Glutamatergic neuron (in vitro differentiated cells): ENCODE data around the gene GPR37. TPM values are rescaled to one million over a fixed set of nuclear protein-coding genes. Genes with fewer than 3 reads are reported as not detected.

Experiments
- DNase-seq: peaks from one replicate; pipeline ENCODE4 v3.0.0; 2022
- H3K27ac Mint-ChIP-seq: one replicate; pipeline ENCODE4 v1.8.0; 2020; ENCODE audit warnings: mild to moderate bottlenecking, mixed read lengths, inconsistent platforms; ENCODE audit not compliant: unreplicated experiment
- H3K27me3 Mint-ChIP-seq: one replicate; pipeline ENCODE4 v1.8.0; 2020; ENCODE audit warnings: mild to moderate bottlenecking, moderate library complexity, mixed read lengths, inconsistent platforms; ENCODE audit not compliant: unreplicated experiment
- H3K36me3 Mint-ChIP-seq: one replicate; pipeline ENCODE4 v1.8.0; 2020; ENCODE audit warnings: mild to moderate bottlenecking, mixed read lengths, inconsistent platforms; ENCODE audit not compliant: unreplicated experiment
- H3K4me1 Mint-ChIP-seq: one replicate; pipeline ENCODE4 v1.8.0; 2020; ENCODE audit warnings: mild to moderate bottlenecking, low read depth, mixed read lengths, inconsistent platforms; ENCODE audit not compliant: unreplicated experiment
- H3K4me3 Mint-ChIP-seq: one replicate; pipeline ENCODE4 v1.8.0; 2020; ENCODE audit warnings: mild to moderate bottlenecking, mixed read lengths, inconsistent platforms; ENCODE audit not compliant: unreplicated experiment
- H3K9me3 Mint-ChIP-seq: one replicate; pipeline ENCODE4 v1.8.0; 2020; ENCODE audit warnings: mild to moderate bottlenecking, moderate library complexity, mixed read lengths, inconsistent platforms; ENCODE audit not compliant: unreplicated experiment
- total RNA-seq: library from RNA; stranded (reverse); fragmentation: NEBNext Ultra II Directional; extraction: Animal tissue kit (Norgen Biotek cat#: 25700); gene quantifications from one replicate; pipeline ENCODE4 v1.2.1, GENCODE V29; 2021; ENCODE audit not compliant: unreplicated experiment
- TF ChIP-seq, protein P1 (sequence below): fragments of 200-600 bp; sonication (generic); IDR thresholded peaks from one replicate; pipeline ENCODE4 v1.5.0; 2021; ENCODE audit not compliant: partially characterized antibody, unreplicated experiment

GPR37 gene
- total RNA-seq, 1 donor from 2014 or later = 6.3 TPM

DNA sequence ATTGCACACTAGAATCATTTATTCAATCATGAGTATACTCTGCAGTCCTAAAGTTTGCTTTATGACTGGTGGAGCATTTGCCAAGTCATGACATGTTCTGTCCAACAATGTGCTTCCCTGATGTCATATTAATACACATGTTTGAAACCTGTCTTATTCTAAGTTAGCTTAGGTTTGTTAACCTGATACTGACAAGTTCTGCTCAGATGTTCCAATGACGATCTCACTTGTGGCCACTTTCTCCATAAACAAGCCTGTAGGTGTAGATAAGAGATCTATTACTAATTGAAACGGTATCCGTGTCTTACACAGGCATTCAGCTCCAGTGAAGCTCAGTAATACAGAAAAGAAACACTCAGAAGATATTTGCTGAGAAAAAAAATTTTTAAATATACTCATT lies 64.9 kb downstream of the GPR37 start:
- H3K27ac Mint-ChIP-seq = no peak overlapping the region
- DNase-seq = no peak
- H3K36me3 Mint-ChIP-seq = no peaks in the 10 kb centered on the region
- no peaks in the 10 kb centered on the region for H3K4me1 Mint-ChIP-seq
- no peak overlapping the region for H3K4me3 Mint-ChIP-seq
- H3K9me3 Mint-ChIP-seq = no peaks in the 10 kb centered on the region
- H3K27me3 Mint-ChIP-seq = no peaks in the 10 kb centered on the region
- TF ChIP-seq, protein P1, sequence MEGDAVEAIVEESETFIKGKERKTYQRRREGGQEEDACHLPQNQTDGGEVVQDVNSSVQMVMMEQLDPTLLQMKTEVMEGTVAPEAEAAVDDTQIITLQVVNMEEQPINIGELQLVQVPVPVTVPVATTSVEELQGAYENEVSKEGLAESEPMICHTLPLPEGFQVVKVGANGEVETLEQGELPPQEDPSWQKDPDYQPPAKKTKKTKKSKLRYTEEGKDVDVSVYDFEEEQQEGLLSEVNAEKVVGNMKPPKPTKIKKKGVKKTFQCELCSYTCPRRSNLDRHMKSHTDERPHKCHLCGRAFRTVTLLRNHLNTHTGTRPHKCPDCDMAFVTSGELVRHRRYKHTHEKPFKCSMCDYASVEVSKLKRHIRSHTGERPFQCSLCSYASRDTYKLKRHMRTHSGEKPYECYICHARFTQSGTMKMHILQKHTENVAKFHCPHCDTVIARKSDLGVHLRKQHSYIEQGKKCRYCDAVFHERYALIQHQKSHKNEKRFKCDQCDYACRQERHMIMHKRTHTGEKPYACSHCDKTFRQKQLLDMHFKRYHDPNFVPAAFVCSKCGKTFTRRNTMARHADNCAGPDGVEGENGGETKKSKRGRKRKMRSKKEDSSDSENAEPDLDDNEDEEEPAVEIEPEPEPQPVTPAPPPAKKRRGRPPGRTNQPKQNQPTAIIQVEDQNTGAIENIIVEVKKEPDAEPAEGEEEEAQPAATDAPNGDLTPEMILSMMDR = no peak

DNA sequence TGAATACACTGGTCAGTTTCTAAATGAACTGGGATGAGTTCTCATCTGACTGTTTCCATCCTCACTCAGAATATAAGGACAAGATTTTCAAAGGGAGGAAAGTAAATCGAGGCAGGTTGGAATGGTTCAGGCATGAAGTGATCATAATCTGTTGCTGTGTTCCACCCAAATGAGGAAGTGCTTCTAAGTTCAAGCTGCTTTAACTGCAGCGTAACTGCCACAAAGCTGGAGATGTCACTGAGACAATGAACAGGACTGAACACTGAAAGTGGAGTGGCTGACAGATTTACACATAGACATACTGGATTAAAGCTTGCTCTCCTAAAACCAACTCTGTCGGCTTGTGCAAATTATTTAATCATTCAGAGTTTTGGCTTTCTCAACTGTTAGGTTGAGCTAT lies 66.6 kb downstream of the GPR37 start:
- no peak overlapping the region for H3K27ac Mint-ChIP-seq
- TF ChIP-seq, protein P1 = no peak
- H3K4me3 Mint-ChIP-seq = no peak overlapping the region
- no peaks in the 10 kb centered on the region for H3K36me3 Mint-ChIP-seq
- no peaks in the 10 kb centered on the region for H3K4me1 Mint-ChIP-seq
- H3K27me3 Mint-ChIP-seq = no peaks in the 10 kb centered on the region
- no peak for DNase-seq
- H3K9me3 Mint-ChIP-seq = no peaks in the 10 kb centered on the region

DNA sequence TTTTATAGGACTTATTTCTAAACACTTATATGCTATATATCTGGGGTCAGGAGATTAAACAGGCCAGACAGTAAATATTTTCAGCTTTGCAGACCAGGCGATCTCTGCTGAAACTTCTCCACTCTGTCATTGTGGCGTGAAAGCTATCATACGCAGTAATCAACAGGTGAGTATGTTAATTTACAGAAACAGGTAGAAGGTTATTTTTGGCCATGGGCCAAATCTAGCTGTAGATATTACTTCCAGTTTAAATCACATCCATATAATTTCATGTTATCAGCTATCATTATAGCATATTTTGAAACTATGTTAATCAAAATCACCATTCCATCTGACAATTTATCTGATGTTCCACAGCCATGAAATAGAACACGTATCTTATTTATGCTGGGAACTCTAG lies 67.8 kb downstream of the GPR37 start:
- no peaks in the 10 kb centered on the region for H3K4me1 Mint-ChIP-seq
- H3K4me3 Mint-ChIP-seq = no peak overlapping the region
- H3K27ac Mint-ChIP-seq = no peak overlapping the region
- no peak for DNase-seq
- TF ChIP-seq, protein P1 = no peak
- no peaks in the 10 kb centered on the region for H3K27me3 Mint-ChIP-seq
- no peaks in the 10 kb centered on the region for H3K36me3 Mint-ChIP-seq
- no peaks in the 10 kb centered on the region for H3K9me3 Mint-ChIP-seq

Other genes starting within 250 kb of the GPR37 start
- 42.9 TPM for gene POT1, start 164.0 kb upstream of the GPR37 start, total RNA-seq